Measurements from ENCODE around the gene OR5K1. TPM values are rescaled to one million over a fixed set of nuclear protein-coding genes. Genes with fewer than 3 reads are reported as not detected.
A peak's percentile ranks its signal among the peaks of the same experiment; 100 is the strongest.

Gene OR5K1
- total and polyA plus RNA-seq, 2 of the 4 experiments (the other 2 are of a cell fraction), result not detected

GRCh38 chr3:98513091-98513511 is 50.1 kb downstream of the OR5K1 start:
- Histone ChIP-seq H3K27me3 (ENCODE audit: control insufficient read depth, insufficient read depth, low read length) (no peaks in the 10 kb centered on the region), H4K5ac (ENCODE audit: low read depth, low read length) (no peak overlapping the region), H4K8ac (ENCODE audit: low read depth in 2 of 2, low read length in 2 of 2) (no peak overlapping the region), H3K14ac (replicated peaks; ENCODE audit: low read depth, low read length) (no peak overlapping the region), H3K9me3 (ENCODE audit: control insufficient read depth, insufficient read depth, low read length) (no peaks in the 10 kb centered on the region), H2BK20ac (ENCODE audit: low read depth, low read length) (no peak overlapping the region), H2BK5ac (ENCODE audit: low read depth, low read length, poor library complexity, severe bottlenecking) (no peak overlapping the region), H3K56ac (ENCODE audit: extremely low read depth, insufficient read depth, low read length) (no peak overlapping the region), H3K79me1 (ENCODE audit: low read depth in 1 of 2, low read length in 2 of 2) (no peaks in the 10 kb centered on the region; a peak in 1 of 4 replicates), H3K18ac (ENCODE audit: low read depth, low read length) (no peak overlapping the region), H2AK5ac (ENCODE audit: low read depth, low read length) (no peak overlapping the region), H2AK9ac (replicated peaks; ENCODE audit: low read depth, low read length, poor library complexity) (no peak overlapping the region), H3K4me3 (ENCODE audit: insufficient read depth, low read depth, low read length) (no peak overlapping the region), H3K23ac (ENCODE audit: low read depth, low read length) (no peak overlapping the region), H3K36me3 (ENCODE audit: control insufficient read depth, insufficient read depth, low read length) (peaks cover 8% of the 10 kb centered on the region), H2BK15ac (ENCODE audit: low read depth, low read length) (no peak overlapping the region), H3K4me2 (ENCODE audit: low read depth, low read length) (no peak overlapping the region), H3K27ac (ENCODE audit: insufficient read depth, low read length) (no peak overlapping the region), H3K4me1 (ENCODE audit: control insufficient read depth, insufficient read depth, low read length) (no peaks in the 10 kb centered on the region), H3K9ac (ENCODE audit: low read depth, low read length) (no peak overlapping the region), H2BK120ac (ENCODE audit: low read depth, low read length) (no peak overlapping the region), H2AFZ (replicated peaks; ENCODE audit: low read length, poor library complexity) (no peak overlapping the region), H3K4ac (ENCODE audit: low read depth, low read length) (no peak overlapping the region), H4K91ac (ENCODE audit: insufficient read depth, low read depth, low read length) (no peak overlapping the region), H3K9me1 (ENCODE audit: insufficient read depth, low read length) (no peaks in the 10 kb centered on the region), H4K20me1 (ENCODE audit: insufficient read depth, low read length) (no peaks in the 10 kb centered on the region)
- ChIA-PET POLR2A (ENCODE audit: unreplicated experiment) (no interaction called here), CTCF (no interaction called here)
- BruUV-seq (replicated peaks), result no TSS peak
- intact Hi-C loops (cut with micrococcal nuclease), result no loop called here
- ATAC-seq (ENCODE audit: low read depth) (peak; percentile 27; the same call in 1 of the 2 replicates), DNase-seq (peak; percentile 12)
- dilution Hi-C loops (cut with HindIII; ENCODE audit: low sequenced_read_pairs, unreplicated experiment), result no loop called here
- TF ChIP-seq MAZ (IDR thresholded peaks at IDR 0.05; ENCODE audit: borderline replicate concordance, low read depth, low read length) (no peak), CEBPB (IDR thresholded peaks at IDR 0.05; ENCODE audit: low read depth, low read length) (peak; percentile 56)
- in situ Hi-C loops (cut with MboI; ENCODE audit: low sequenced_read_pairs), result no loop called here
- WGBS, 2 experiments (ENCODE audit: extremely low coverage in 2 of 2, insufficient read length in 1 of 2), result no CpG with 5 or more reads among the region's 4 CpGs
